Ascending aorta (tissue), 2 donors: ENCODE measurements around the gene HTRA2. TPM values are rescaled to one million over a fixed set of nuclear protein-coding genes. Genes with fewer than 3 reads are reported as not detected.

Source experiments
- DNase-seq, 2 donors: peaks; one replicate each; pipeline ENCODE4 v3.0.0-alpha.2; 2019; ENCODE audit warnings: low spot score in 2 of 2
- H3K27ac ChIP-seq, 2 donors: fragments of 200-600 bp; sonication (generic); one replicate each; pipeline ENCODE4 v1.5.1; 2016 to 2017; ENCODE audit warnings: mild to moderate bottlenecking in 1 of 2
- H3K27me3 ChIP-seq: fragments of 200-600 bp; sonication (generic); one replicate; pipeline ENCODE4 v1.5.1; 2017
- H3K36me3 ChIP-seq, 2 donors: fragments of 200-600 bp; sonication (generic); one replicate each; pipeline ENCODE4 v1.5.1; 2016
- H3K4me1 ChIP-seq, 2 donors: fragments of 200-600 bp; sonication (generic); one replicate each; pipeline ENCODE4 v1.5.1; 2016 to 2017; ENCODE audit warnings: mild to moderate bottlenecking in 1 of 2
- H3K4me3 ChIP-seq, 2 donors: fragments of 200-600 bp; sonication (generic); one replicate each; pipeline ENCODE4 v1.5.1; 2016 to 2017; ENCODE audit warnings: mild to moderate bottlenecking in 1 of 2
- H3K9me3 ChIP-seq, 2 donors: fragments of 200-600 bp; sonication (generic); one replicate each; pipeline ENCODE4 v1.5.1; 2016
- CTCF ChIP-seq, 3 experiments: fragments of 200-600 bp in 2 of 3; fragments of 450-650 bp in 1 of 3; sonication (generic) in 2 of 3; IDR thresholded peaks; one replicate each; pipeline ENCODE4 v1.5.1; 2016 to 2019; ENCODE audit warnings: antibody characterized with exemption in 3 of 3, mild to moderate bottlenecking in 1 of 3, moderate library complexity in 1 of 3
- intact Hi-C: fragments of 100-400 bp; cut with DNase I; formaldehyde crosslinking; loops from one replicate; pipeline ENCODE4 v1.15.1; 2023
- total RNA-seq: library from RNA; depleted of rRNA; stranded (reverse); fragments of >200 nt; gene quantifications from one replicate; pipeline ENCODE4 v1.1.0, GENCODE V29; 2016

Gene HTRA2
- total RNA-seq, 1 donor from 2014 or later = 80.1 TPM

- Histone ChIP-seq H3K36me3 (peaks cover 15 to 23% of the 10 kb centered on the region in 2 donors), H3K27me3 (no peaks in the 10 kb centered on the region), H3K4me3 (no peak overlapping the region), H3K27ac (no peak overlapping the region), H3K4me1 (peaks cover 8% of the 10 kb centered on the region in 2 donors), H3K9me3 (no peaks in the 10 kb centered on the region)
- DNase-seq = no peak
- intact Hi-C loops = no loop called here
- TF ChIP-seq CTCF (IDR thresholded peaks at IDR 0.05) = no peak
These were observed 5.7 kb upstream of the HTRA2 start for GRCh38 chr2:74524005-74524404.

GRCh38 chr2:74524955-74525716 lies 4.6 kb upstream of the HTRA2 start:
- peaks cover 8 to 9% of the 10 kb centered on the region in 2 donors for H3K4me1 ChIP-seq
- TF ChIP-seq CTCF (IDR thresholded peaks at IDR 0.05) = no peak
- intact Hi-C loops = no loop called here
- DNase-seq = no peak
- no peak overlapping the region for H3K4me3 ChIP-seq
- H3K27me3 ChIP-seq = no peaks in the 10 kb centered on the region
- H3K36me3 ChIP-seq = peaks cover 15 to 23% of the 10 kb centered on the region in 2 donors
- H3K9me3 ChIP-seq = no peaks in the 10 kb centered on the region
- H3K27ac ChIP-seq = no peak overlapping the region

- intact Hi-C loops = no loop called here
- Histone ChIP-seq H3K36me3 (peaks cover 15 to 23% of the 10 kb centered on the region in 2 donors), H3K27ac (no peak within 1 kb of the TSS), H3K27me3 (no peaks in the 10 kb centered on the region), H3K4me1 (peaks cover 11 to 14% of the 10 kb centered on the region in 2 donors), H3K4me3 (no peak within 1 kb of the TSS), H3K9me3 (no peaks in the 10 kb centered on the region)
- no peak for TF ChIP-seq CTCF (IDR thresholded peaks at IDR 0.05)
- no peak for DNase-seq
These were observed 3.8 kb upstream of the HTRA2 start, which contains the start of gene DQX1 for GRCh38 chr2:74525717-74526648. Gene DQX1 (minus strand): TSS chr2:74526231. CDS start chr2:74525729, 502 bp downstream.

- peaks cover 15 to 24% of the 10 kb centered on the region in 2 donors for H3K36me3 ChIP-seq
- no peaks in the 10 kb centered on the region for H3K27me3 ChIP-seq
- no peaks in the 10 kb centered on the region for H3K9me3 ChIP-seq
- TF ChIP-seq CTCF (IDR thresholded peaks at IDR 0.05) = no peak
- H3K27ac ChIP-seq = no peak overlapping the region
- H3K4me3 ChIP-seq = no peak overlapping the region
- H3K4me1 ChIP-seq = peaks cover 13 to 21% of the 10 kb centered on the region in 2 donors
- intact Hi-C loops = no loop called here
- DNase-seq = no peak
These were observed 3.0 kb upstream of the HTRA2 start for GRCh38 chr2:74526649-74527230.

- no peak for TF ChIP-seq CTCF (IDR thresholded peaks at IDR 0.05)
- intact Hi-C loops = loop anchor here (2.0 kb wide), 1 partner anchor 69 kb away; the partner anchor contains the start of gene WBP1
- peaks cover 15 to 34% of the 10 kb centered on the region in 2 donors for H3K36me3 ChIP-seq
- no peaks in the 10 kb centered on the region for H3K9me3 ChIP-seq
- H3K4me3 ChIP-seq = no peak overlapping the region
- no peak overlapping the region for H3K27ac ChIP-seq
- H3K4me1 ChIP-seq = peaks cover 13 to 21% of the 10 kb centered on the region in 2 donors
- no peaks in the 10 kb centered on the region for H3K27me3 ChIP-seq
- no peak for DNase-seq
These were observed 2.0 kb upstream of the HTRA2 start for GRCh38 chr2:74527741-74528140.
